ENCODE data around the gene RAB43. TPM values are rescaled to one million over a fixed set of nuclear protein-coding genes. Genes with fewer than 3 reads are reported as not detected.

RAB43 gene
- total RNA-seq, 1 experiment from 2014 or later = 13.5 TPM

DNA sequence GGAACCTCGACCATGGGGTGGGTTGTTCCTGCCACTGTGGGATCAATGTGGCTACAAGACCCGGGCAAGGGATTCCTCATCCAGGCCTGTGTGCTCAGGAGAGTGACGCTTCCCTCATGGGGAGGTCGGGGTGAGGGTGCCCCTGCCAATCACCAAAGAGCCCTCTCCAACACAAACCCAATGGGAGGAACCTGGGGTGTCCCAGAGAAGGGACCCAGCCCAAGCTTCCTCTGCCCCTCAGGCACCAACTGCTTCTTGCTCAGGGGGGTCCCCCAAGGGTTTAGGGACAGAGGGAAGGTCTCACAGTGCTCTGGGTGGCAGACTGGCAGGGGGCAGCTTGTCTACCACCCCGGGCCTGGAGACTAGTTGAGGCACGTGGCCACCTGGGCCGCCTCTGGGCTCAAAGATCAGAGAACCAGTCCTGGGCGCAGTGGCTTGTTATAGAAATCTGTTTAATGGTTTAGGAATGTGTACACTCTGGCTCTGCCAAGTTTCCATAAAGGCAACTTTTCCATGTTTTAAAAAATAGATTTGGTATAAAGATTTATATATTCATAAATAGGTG is 34.4 kb downstream of the RAB43 start (continued):
- TF ChIP-seq REST (IDR thresholded peaks at IDR 0.05; ENCODE audit: low read depth) (no peak), EGR1 (IDR thresholded peaks at IDR 0.05; ENCODE audit: low read depth) (no peak), CEBPB (IDR thresholded peaks at IDR 0.05; ENCODE audit: low read depth) (no peak), SRF (IDR thresholded peaks at IDR 0.05; ENCODE audit: low read depth) (no peak), SP1 (IDR thresholded peaks at IDR 0.05; ENCODE audit: low read depth) (no peak), ZNF274 (IDR thresholded peaks at IDR 0.05; ENCODE audit: low read depth, low read length) (no peak), FOSL1 (IDR thresholded peaks at IDR 0.05; ENCODE audit: low read depth) (no peak), POLR2AphosphoS5 (IDR thresholded peaks at IDR 0.05; ENCODE audit: low read depth, low read length) (no peak; the same call in 1 of the 2 replicates)

GRCh38 chr3:129085818-129086217 is 35.8 kb downstream of the RAB43 start:
- no peak for ATAC-seq
- no peak overlapping the region for H3K4me2 ChIP-seq (ENCODE audit: low read length)
- H3K9me2 ChIP-seq (ENCODE audit: insufficient read depth) = no peaks in the 10 kb centered on the region
- H4K20me1 ChIP-seq (ENCODE audit: insufficient read depth) = no peaks in the 10 kb centered on the region
- H3K9me3 ChIP-seq (ENCODE audit: control insufficient read depth in 1 of 2, insufficient read depth in 1 of 2, low read depth in 1 of 2, low read length in 2 of 2) = no peaks in the 10 kb centered on the region
- no peaks in the 10 kb centered on the region for H3K27me3 ChIP-seq (ENCODE audit: insufficient read depth, low read length)
- no peak overlapping the region for H3K27ac ChIP-seq (ENCODE audit: low read depth, low read length)
- CTCF ChIA-PET = no interaction called here
- RAD21 ChIA-PET (ENCODE audit: low non-redundant PET in 1 of 2, low total read pairs in 2 of 2, uncharacterized antibody in 2 of 2, unreplicated experiment in 2 of 2) = no interaction called here
- DNase-seq (ENCODE audit: low read depth, low spot score) = no peak
- POLR2A ChIA-PET = no interaction called here
- intact Hi-C loops (cut with micrococcal nuclease) = no loop called here
- H3K4me1 ChIP-seq (ENCODE audit: control insufficient read depth in 1 of 2, insufficient read depth in 2 of 2, low read length in 2 of 2) = no peaks in the 10 kb centered on the region
- no peak overlapping the region for H2AFZ ChIP-seq (ENCODE audit: low read depth, low read length, poor library complexity, severe bottlenecking)
- no peak overlapping the region for H3K4me3 ChIP-seq (replicated peaks in 1 of 2; ENCODE audit: low read depth in 1 of 2, low read length in 2 of 2)
- H3K79me2 ChIP-seq (ENCODE audit: insufficient read depth, low read length) = no peaks in the 10 kb centered on the region
- H3K36me3 ChIP-seq (ENCODE audit: control insufficient read depth in 1 of 2, insufficient read depth in 2 of 2, low read length in 2 of 2) = no peaks in the 10 kb centered on the region
- no peak overlapping the region for H3K9ac ChIP-seq (ENCODE audit: low read length)
- no TSS peak for BruUV-seq (replicated peaks)
- TF ChIP-seq POLR2AphosphoS5 (IDR thresholded peaks at IDR 0.05; ENCODE audit: low read depth, low read length) (no peak), SIN3A (IDR thresholded peaks at IDR 0.05; ENCODE audit: low read depth) (no peak), ELF1 (IDR thresholded peaks at IDR 0.05; ENCODE audit: borderline replicate concordance, low read depth) (no peak), CBX3 (IDR thresholded peaks at IDR 0.05; ENCODE audit: low read depth) (no peak), SRF (IDR thresholded peaks at IDR 0.05; ENCODE audit: low read depth) (no peak), EZH2phosphoT487 (IDR thresholded peaks at IDR 0.05; ENCODE audit: borderline replicate concordance) (no peak), EGR1 (IDR thresholded peaks at IDR 0.05; ENCODE audit: low read depth) (no peak), REST (IDR thresholded peaks at IDR 0.05; ENCODE audit: low read depth) (no peak), POLR2A (IDR thresholded peaks at IDR 0.05; ENCODE audit: borderline replicate concordance, extremely low read depth, insufficient read depth, insufficient read length) (no peak), CEBPB (IDR thresholded peaks at IDR 0.05; ENCODE audit: low read depth) (no peak)
- TF ChIP-seq, protein P1, sequence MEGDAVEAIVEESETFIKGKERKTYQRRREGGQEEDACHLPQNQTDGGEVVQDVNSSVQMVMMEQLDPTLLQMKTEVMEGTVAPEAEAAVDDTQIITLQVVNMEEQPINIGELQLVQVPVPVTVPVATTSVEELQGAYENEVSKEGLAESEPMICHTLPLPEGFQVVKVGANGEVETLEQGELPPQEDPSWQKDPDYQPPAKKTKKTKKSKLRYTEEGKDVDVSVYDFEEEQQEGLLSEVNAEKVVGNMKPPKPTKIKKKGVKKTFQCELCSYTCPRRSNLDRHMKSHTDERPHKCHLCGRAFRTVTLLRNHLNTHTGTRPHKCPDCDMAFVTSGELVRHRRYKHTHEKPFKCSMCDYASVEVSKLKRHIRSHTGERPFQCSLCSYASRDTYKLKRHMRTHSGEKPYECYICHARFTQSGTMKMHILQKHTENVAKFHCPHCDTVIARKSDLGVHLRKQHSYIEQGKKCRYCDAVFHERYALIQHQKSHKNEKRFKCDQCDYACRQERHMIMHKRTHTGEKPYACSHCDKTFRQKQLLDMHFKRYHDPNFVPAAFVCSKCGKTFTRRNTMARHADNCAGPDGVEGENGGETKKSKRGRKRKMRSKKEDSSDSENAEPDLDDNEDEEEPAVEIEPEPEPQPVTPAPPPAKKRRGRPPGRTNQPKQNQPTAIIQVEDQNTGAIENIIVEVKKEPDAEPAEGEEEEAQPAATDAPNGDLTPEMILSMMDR (IDR thresholded peaks at IDR 0.05 in 2 of 3, conservative IDR thresholded peaks at IDR 0.05 in 1 of 3; ENCODE audit: borderline replicate concordance in 1 of 3, insufficient read depth in 1 of 3, low read depth in 2 of 3, low read length in 2 of 3) = no peak
